ENCODE data around the gene NOP14.
"Not testable (repeated sequence)": the region's sequence is repeated elsewhere in the genome, so short reads cannot be mapped to it uniquely, and the experiment has no call there.

Gene NOP14

DNA sequence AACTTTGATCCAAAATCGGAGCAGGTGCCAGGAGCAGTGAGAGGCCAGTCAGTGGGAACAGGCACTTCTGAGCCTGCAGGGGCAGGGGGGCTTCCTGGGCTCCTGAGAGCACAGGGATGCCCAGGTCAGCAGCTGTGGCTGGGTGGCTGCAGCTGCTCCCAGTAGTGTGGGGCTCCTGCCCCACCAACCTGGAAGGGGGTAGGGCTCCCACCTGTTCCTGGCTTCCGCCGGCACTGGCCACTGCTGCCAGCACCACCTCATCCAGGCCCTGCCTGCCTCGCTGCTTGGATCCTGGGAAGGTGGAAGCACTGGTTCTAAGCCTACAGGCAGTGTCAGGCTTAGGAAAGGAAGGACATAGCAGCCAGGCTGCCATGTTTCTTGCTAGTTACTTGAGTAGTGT lies 18.8 kb upstream of the NOP14 start:
- no peak for DNase-seq (ENCODE audit: insufficient read length)
- TF ChIP-seq POLR2AphosphoS5 (IDR thresholded peaks at IDR 0.05; ENCODE audit: low read depth, low read length) (no peak), POLR2A (IDR thresholded peaks at IDR 0.05; ENCODE audit: low read depth, low read length) (no peak), TAF1 (IDR thresholded peaks at IDR 0.05; ENCODE audit: borderline replicate concordance, low read depth, low read length) (no peak)
- FAIRE-seq = no peak

DNA sequence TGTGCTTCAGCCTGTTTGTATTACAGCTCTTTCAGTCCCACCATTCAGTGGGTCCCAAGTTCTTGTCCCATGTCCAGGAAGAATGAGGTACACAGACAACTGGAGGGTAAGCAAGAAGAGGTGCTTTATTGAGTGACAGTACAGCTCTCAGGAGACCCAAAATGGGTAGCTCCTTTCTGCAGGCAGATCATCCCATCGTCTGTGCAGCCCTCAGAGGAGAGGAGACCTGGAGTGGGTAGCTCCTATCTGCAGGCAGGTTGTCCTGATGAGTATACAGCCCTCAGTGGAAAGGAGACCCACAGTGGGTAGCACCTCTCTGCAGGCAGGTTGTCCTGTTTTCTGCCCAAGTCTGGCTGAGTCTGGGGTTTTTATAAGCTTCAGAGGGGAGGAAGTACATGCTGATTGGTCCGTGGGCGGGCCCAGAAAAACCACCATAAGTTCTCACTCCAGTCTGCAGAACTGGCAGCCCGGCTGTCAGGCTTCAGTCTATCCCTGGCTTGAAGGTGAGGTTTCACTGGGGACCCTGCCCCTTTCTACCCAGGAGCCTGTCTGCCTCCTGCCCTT lies 18.1 kb upstream of the NOP14 start:
- no peak for DNase-seq (ENCODE audit: insufficient read length)
- no peak for FAIRE-seq
- no peak for TF ChIP-seq TAF1 (IDR thresholded peaks at IDR 0.05; ENCODE audit: borderline replicate concordance, low read depth, low read length)
- no peak for TF ChIP-seq POLR2A (IDR thresholded peaks at IDR 0.05; ENCODE audit: low read depth, low read length)
- TF ChIP-seq POLR2AphosphoS5 (IDR thresholded peaks at IDR 0.05; ENCODE audit: low read depth, low read length) = no peak

DNA sequence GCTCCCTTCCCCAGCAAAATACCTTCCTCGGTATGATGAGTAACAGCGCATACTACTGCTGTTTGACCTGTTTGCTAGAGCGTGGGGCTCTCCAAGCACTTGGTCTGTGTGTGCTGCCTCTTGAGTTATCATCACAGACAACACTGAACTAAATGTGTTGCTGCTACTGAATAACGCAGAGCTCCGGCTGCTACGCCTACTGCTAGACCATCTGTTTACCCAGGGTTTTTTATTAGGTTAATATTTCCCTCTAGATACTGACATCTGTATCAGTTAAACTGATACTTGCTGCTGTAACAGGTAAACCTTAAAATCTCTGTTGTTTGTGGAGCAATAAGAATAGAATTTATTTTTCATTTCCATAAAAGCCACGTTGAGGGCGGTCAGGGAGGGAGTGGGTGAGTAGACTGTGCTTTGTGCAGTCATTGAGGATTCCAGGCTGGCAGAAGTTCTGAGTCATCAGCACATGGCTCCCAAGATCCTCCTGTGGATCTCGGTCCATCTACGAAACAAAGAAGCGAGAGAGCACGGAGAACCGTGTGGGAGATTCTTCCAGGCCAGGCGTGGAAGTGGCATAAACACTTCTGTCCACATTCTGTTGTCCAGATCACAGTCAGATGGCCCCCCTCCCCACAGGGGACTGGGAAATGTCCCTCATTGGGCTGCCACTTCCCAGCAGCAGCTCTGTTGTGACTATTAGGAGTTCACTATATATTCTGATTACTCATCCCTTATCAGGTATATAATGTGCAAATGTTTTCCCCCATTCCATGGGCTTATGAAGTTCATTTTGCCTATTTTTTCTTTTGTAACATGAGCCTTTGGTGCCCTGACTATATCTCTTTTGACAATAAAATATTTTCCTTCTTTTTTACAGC lies 14.2 kb upstream of the NOP14 start:
- DNase-seq (ENCODE audit: insufficient read length) = no peak
- TF ChIP-seq POLR2A (IDR thresholded peaks at IDR 0.05; ENCODE audit: low read depth, low read length) (no peak), TAF1 (IDR thresholded peaks at IDR 0.05; ENCODE audit: borderline replicate concordance, low read depth, low read length) (no peak), POLR2AphosphoS5 (IDR thresholded peaks at IDR 0.05; ENCODE audit: low read depth, low read length) (no peak)
- no peak for FAIRE-seq

DNA sequence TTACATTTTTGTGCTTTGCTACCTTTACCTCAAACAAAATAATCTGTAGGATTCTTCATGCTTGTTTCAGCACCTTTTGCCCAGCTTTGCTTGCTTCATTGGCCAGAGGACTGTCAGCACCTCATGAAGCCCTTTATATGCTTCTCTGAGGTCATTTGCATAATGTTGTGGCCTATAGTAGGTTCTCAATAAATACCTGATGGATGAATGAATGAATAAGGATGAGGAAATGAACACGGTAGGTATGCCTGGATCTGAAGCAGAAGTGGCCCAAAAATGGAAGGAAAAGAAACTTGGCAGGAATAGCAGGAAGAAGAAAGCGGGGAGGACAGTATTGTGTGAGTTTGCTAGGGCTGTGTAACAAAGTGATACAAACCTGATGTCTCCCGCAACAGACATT lies 8.1 kb upstream of the NOP14 start:
- no peak for FAIRE-seq
- no peak for DNase-seq (ENCODE audit: insufficient read length)
- TF ChIP-seq POLR2AphosphoS5 (IDR thresholded peaks at IDR 0.05; ENCODE audit: low read depth, low read length) = no peak
- no peak for TF ChIP-seq POLR2A (IDR thresholded peaks at IDR 0.05; ENCODE audit: low read depth, low read length)
- TF ChIP-seq TAF1 (IDR thresholded peaks at IDR 0.05; ENCODE audit: borderline replicate concordance, low read depth, low read length) = no peak

DNA sequence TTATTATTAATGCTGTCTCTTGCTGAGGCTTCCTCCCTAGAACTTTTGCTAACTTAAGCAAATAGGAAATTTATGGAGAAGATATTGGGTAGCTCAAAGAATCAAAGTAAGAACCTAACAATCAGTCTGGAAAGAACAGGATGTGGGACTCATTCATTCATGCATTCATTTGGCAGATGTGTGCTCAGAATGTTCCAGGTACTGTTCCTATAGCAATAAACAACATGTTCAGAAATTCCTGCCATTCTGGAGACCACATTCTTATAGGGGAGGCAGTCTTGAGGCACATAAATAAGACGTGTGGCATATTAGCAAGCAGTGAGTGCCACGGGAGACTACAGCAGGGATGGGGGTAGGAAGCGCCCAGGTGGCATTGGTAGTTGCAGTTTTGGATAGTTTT lies 5.2 kb upstream of the NOP14 start:
- DNase-seq (ENCODE audit: insufficient read length) (no peak), FAIRE-seq (no peak)
- TF ChIP-seq POLR2AphosphoS5 (IDR thresholded peaks at IDR 0.05; ENCODE audit: low read depth, low read length) (no peak), TAF1 (IDR thresholded peaks at IDR 0.05; ENCODE audit: borderline replicate concordance, low read depth, low read length) (no peak), POLR2A (IDR thresholded peaks at IDR 0.05; ENCODE audit: low read depth, low read length) (no peak)

DNA sequence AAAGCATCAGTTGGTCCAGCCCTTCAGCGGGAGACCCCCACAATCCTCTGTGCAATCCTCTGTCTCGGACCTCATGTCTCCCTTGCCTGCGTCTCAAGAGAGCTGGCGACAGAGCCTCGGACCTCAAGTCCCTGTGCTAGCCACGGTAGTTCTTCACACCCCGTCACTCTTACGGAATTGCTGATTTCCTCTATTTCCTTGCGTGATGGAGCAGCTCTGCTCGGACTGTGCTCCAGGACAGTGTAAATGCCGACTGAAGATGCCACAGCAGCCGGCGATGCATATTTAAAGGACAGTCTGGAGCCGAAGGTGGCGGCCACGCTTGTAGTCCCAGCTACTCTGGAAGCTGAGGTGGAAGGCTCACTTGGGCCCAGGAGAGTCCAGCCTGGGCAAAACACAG lies 2.1 kb upstream of the NOP14 start:
- DNase-seq (ENCODE audit: insufficient read length) = no peak
- TF ChIP-seq POLR2AphosphoS5 (IDR thresholded peaks at IDR 0.05; ENCODE audit: low read depth, low read length) = no peak
- TF ChIP-seq TAF1 (IDR thresholded peaks at IDR 0.05; ENCODE audit: borderline replicate concordance, low read depth, low read length) = no peak
- TF ChIP-seq POLR2A (IDR thresholded peaks at IDR 0.05; ENCODE audit: low read depth, low read length) = no peak
- FAIRE-seq = no peak

DNA sequence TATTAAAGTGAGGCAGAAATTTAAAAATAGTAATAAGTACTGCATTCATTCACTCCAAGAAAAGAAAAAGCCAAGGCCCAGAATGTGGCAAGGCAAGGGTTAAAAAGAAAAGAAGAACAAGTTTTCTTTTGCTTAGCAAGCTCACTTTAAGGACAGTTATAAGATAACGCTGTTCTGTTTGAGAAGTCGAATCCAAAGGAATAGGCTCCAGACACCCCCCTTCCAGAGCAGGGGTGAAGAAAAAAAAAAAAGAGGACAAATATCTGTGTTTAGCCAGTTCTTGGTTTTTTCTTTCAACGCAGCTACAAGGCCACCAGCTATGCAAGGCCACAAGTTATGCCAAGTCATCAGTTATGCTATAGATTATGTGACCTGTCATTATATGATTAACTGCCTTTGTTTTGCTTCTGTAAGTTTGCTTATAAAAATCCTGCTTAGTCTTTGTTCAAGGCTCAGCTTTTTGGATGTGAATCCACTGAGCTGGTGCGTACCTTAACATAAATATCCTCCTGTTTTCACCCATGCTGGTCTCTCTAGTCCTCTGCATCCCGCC lies 1.6 kb upstream of the NOP14 start:
- no peak for FAIRE-seq
- TF ChIP-seq POLR2AphosphoS5 (IDR thresholded peaks at IDR 0.05; ENCODE audit: low read depth, low read length) (no peak), POLR2A (IDR thresholded peaks at IDR 0.05; ENCODE audit: low read depth, low read length) (no peak), TAF1 (IDR thresholded peaks at IDR 0.05; ENCODE audit: borderline replicate concordance, low read depth, low read length) (no peak)
- DNase-seq (ENCODE audit: insufficient read length) = no peak

DNA sequence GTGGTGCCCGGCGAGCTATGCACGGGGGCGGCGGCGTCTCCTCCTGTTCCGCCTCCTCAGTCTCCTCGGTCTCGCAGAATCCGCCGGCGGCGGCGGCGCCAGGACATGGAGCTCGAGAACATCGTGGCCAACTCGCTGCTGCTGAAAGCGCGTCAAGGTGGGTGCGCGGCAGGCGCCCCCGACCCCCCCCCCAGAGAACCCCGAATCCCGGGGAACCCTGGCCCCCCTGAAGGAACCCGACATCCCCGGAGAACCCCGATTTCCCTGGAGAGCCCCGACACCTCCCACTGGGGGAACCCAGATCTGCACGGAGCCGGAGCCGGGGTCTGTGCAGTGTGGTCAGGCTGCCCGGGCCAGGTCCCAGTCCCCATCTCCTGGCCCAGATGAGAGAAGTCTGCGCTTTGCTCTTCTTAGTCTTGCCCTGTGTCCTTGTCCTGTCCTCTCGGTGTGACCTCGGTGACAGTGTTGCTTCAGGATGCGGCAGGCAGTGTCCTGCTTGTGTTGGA lies 813 bp upstream of the NOP14 start:
- no peak for FAIRE-seq
- TF ChIP-seq POLR2AphosphoS5 (IDR thresholded peaks at IDR 0.05; ENCODE audit: low read depth, low read length) (no peak), TAF1 (IDR thresholded peaks at IDR 0.05; ENCODE audit: borderline replicate concordance, low read depth, low read length) (no peak), POLR2A (IDR thresholded peaks at IDR 0.05; ENCODE audit: low read depth, low read length) (no peak)
- no peak for DNase-seq (ENCODE audit: insufficient read length)

DNA sequence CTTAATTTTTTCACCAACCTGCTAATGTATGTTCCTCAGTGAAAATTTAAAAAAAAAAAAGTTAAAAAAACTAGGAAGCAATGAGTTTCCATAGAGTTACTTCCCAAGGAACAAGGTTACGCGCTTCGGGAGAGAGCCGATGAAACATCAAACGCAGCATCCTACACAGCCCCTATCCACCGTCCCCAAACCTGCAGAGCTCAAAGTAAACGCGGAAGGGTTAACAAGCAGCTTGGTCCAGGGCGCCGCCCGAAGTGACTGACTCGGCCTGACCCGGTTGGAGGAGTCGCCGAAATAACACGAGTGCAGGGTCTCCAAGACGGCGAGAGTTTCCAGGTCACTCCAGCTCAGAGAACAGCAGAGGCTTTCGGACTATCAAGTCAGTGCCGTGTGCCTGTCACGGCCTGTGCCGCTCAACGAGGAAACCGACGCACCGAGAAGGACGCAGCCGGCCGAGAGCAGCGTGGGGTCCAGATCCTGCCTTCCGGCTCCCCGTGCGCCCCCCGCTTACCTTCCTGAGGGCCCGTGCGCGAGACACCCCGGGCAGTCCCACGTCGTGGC lies 512 bp downstream of the NOP14 start:
- peak; percentile 33 for FAIRE-seq
- DNase-seq (ENCODE audit: insufficient read length) = no peak
- TF ChIP-seq POLR2A (IDR thresholded peaks at IDR 0.05; ENCODE audit: low read depth, low read length) (no peak), POLR2AphosphoS5 (IDR thresholded peaks at IDR 0.05; ENCODE audit: low read depth, low read length) (no peak), TAF1 (IDR thresholded peaks at IDR 0.05; ENCODE audit: borderline replicate concordance, low read depth, low read length) (no peak)

DNA sequence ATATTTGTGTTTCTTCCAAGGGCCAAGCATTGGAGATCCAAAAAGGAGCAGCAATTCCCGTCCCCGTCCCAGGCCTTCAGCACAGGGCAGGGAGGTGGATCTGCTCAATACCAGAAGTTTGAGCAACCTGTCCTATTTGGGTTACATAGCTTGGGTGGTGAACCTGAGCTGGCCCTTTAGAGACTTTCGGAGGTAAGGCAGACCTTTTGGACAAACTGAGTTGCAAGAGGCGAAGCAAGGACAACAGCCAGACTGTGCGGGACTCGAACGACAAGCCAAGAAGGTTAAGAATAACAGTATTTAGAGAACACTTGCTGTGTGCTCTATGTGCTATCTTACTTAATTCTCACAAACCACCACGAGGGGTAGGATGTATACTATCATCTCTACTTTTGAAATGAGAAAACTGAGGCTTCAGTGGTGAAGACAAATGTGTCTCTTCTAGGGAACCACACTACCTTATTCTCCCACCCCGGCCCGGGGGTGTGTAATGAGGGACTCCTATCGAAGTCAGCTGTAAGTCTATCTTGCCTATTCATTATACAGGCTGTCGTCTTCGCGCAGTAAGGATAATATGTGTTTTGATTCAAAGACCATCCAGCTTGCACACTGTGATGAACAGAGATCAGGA lies 1.3 kb downstream of the NOP14 start:
- DNase-seq (ENCODE audit: insufficient read length) (no peak), FAIRE-seq (peak; percentile 85)
- no peak for TF ChIP-seq POLR2A (IDR thresholded peaks at IDR 0.05; ENCODE audit: low read depth, low read length)

DNA sequence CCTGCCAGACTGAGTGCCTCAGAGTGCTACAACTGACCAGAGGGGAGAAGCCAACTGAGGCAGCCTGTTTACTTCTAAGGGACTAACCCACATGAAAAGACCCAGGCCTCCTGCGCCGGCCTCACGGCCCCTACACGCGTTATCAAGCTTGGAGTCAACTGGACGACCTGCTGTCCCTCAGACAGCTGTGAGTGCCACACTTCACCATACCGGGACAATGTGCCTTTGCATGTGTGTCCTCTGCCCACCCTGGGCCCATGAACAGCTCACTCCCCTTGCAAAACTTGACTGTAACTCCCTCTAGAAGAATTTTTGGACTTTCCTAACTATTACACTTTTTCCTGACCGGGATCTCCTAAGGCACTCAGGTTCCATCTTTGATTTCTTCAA lies 1.8 kb downstream of the NOP14 start:
- DNase-seq (ENCODE audit: insufficient read length) = no peak
- no peak for FAIRE-seq

DNA sequence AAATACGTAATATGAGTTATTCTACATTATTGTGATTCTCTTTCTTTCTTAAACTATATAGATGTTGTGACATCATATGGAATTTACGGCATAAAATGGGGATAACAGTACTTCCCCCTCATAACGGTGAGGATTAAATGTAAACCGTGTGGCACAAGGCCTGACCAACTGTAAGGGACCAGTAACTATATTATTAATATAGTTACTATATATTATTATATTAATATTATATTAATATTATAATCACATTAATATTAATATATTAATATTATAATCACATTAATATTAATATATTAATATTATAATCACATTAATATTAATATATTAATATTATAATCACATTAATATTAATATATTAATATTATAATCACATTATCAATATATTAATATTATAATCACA lies 2.8 kb downstream of the NOP14 start:
- FAIRE-seq; DNase-seq (ENCODE audit: insufficient read length): not testable (repeated sequence)

More for the DNA sequence above, 1.8 kb downstream of the NOP14 start:
- no peak for TF ChIP-seq POLR2A (IDR thresholded peaks at IDR 0.05; ENCODE audit: low read depth, low read length)
- no peak for TF ChIP-seq TAF1 (IDR thresholded peaks at IDR 0.05; ENCODE audit: borderline replicate concordance, low read depth, low read length)
- no peak for TF ChIP-seq POLR2AphosphoS5 (IDR thresholded peaks at IDR 0.05; ENCODE audit: low read depth, low read length)

All from GM12892 (cell line).